ENCODE data around the gene CD274. TPM values are rescaled to one million over a fixed set of nuclear protein-coding genes. Genes with fewer than 3 reads are reported as not detected.

The CD274 gene
- total and polyA plus RNA-seq, 4 donors = 4.1 to 30.7 (median 9.5) TPM

GRCh38 chr9:5485378-5486085, 35.2 kb downstream of the CD274 start:
- no peaks in the 10 kb centered on the region for H3K9me3 ChIP-seq (ENCODE audit: control insufficient read depth in 4 of 4, insufficient read depth in 3 of 4, low read length in 3 of 4)
- DNase-seq (no peak), ATAC-seq (ENCODE audit: insufficient read depth, low FRiP score) (no peak)
- H3K27me3 ChIP-seq (ENCODE audit: control insufficient read depth in 3 of 3, insufficient read depth in 3 of 3, low read length in 2 of 3) = no peaks in the 10 kb centered on the region
- no peak overlapping the region for H3K9ac ChIP-seq (ENCODE audit: insufficient read depth in 1 of 2, low read length in 2 of 2)
- peaks cover 0 to 4% (median 0%) of the 10 kb centered on the region in 5 donors for H3K4me1 ChIP-seq (ENCODE audit: control insufficient read depth in 5 of 5, insufficient read depth in 5 of 5, low read length in 5 of 5)
- WGBS, 2 donors = 74 to 76% methylated on average over 5 of the region's 5 CpGs
- no peaks in the 10 kb centered on the region for H3K36me3 ChIP-seq (ENCODE audit: control insufficient read depth in 4 of 4, insufficient read depth in 4 of 4, low read length in 4 of 4)
- no peak for TF ChIP-seq CTCF (IDR thresholded peaks at IDR 0.05; ENCODE audit: control extremely low read depth, extremely low read depth)
- no peak overlapping the region for H3K4me3 ChIP-seq
- no peak overlapping the region for H3K27ac ChIP-seq (ENCODE audit: low read depth in 1 of 2, low read length in 1 of 2)

GRCh38 chr9:5486988-5487387, 36.6 kb downstream of the CD274 start:
- Histone ChIP-seq H3K9ac (ENCODE audit: insufficient read depth in 1 of 2, low read length in 2 of 2) (no peak overlapping the region), H3K36me3 (ENCODE audit: control insufficient read depth in 4 of 4, insufficient read depth in 4 of 4, low read length in 4 of 4) (no peaks in the 10 kb centered on the region), H3K9me3 (ENCODE audit: control insufficient read depth in 4 of 4, insufficient read depth in 3 of 4, low read length in 3 of 4) (no peaks in the 10 kb centered on the region), H3K27ac (ENCODE audit: low read depth in 1 of 2, low read length in 1 of 2) (no peak overlapping the region), H3K4me1 (ENCODE audit: control insufficient read depth in 5 of 5, insufficient read depth in 5 of 5, low read length in 5 of 5) (peaks cover 0 to 4% (median 0%) of the 10 kb centered on the region in 5 donors), H3K27me3 (ENCODE audit: control insufficient read depth in 3 of 3, insufficient read depth in 3 of 3, low read length in 2 of 3) (no peaks in the 10 kb centered on the region), H3K4me3 (no peak overlapping the region)
- WGBS, 2 donors = 85 to 93% methylated on average over 5 of the region's 5 CpGs
- ATAC-seq (ENCODE audit: insufficient read depth, low FRiP score) (no peak), DNase-seq (no peak)
- TF ChIP-seq CTCF (IDR thresholded peaks at IDR 0.05; ENCODE audit: control extremely low read depth, extremely low read depth) = no peak

GRCh38 chr9:5488221-5489008, 38.1 kb downstream of the CD274 start:
- H3K9ac ChIP-seq (ENCODE audit: insufficient read depth in 1 of 2, low read length in 2 of 2) = no peak overlapping the region
- no peak for ATAC-seq (ENCODE audit: insufficient read depth, low FRiP score)
- H3K4me3 ChIP-seq = no peak overlapping the region
- H3K36me3 ChIP-seq (ENCODE audit: control insufficient read depth in 4 of 4, insufficient read depth in 4 of 4, low read length in 4 of 4) = no peaks in the 10 kb centered on the region
- DNase-seq = peak in 2 of 3 donors; percentile 7 to 44
- peaks cover 0 to 4% (median 0%) of the 10 kb centered on the region in 5 donors for H3K4me1 ChIP-seq (ENCODE audit: control insufficient read depth in 5 of 5, insufficient read depth in 5 of 5, low read length in 5 of 5)
- H3K27me3 ChIP-seq (ENCODE audit: control insufficient read depth in 3 of 3, insufficient read depth in 3 of 3, low read length in 2 of 3) = no peaks in the 10 kb centered on the region
- no peaks in the 10 kb centered on the region for H3K9me3 ChIP-seq (ENCODE audit: control insufficient read depth in 4 of 4, insufficient read depth in 3 of 4, low read length in 3 of 4)
- no peak for TF ChIP-seq CTCF (IDR thresholded peaks at IDR 0.05; ENCODE audit: control extremely low read depth, extremely low read depth)
- H3K27ac ChIP-seq (ENCODE audit: low read depth in 1 of 2, low read length in 1 of 2) = no peak overlapping the region
- 72 to 83% methylated on average over 9 of the region's 9 CpGs for WGBS, 2 donors
